Suprapubic skin (tissue), 3 donors: ENCODE data around the gene CDH3.

Experiments
- POLR2A ChIP-seq, 2 donors: fragments of 450-650 bp; IDR thresholded peaks; one replicate each; pipeline ENCODE4 v1.6.1; 2017; ENCODE audit warnings: antibody characterized with exemption in 2 of 2, mild to moderate bottlenecking in 2 of 2, moderate library complexity in 2 of 2
- TF ChIP-seq, protein P1 (sequence below), 2 donors: fragments of 200-600 bp in 1 of 2; fragments of 450-650 bp in 1 of 2; sonication (generic) in 1 of 2; IDR thresholded peaks; one replicate each; pipeline ENCODE4 v1.5.1; 2016 to 2019; ENCODE audit warnings: antibody characterized with exemption in 2 of 2, mild to moderate bottlenecking in 1 of 2, moderate library complexity in 1 of 2

- TF ChIP-seq POLR2A (IDR thresholded peaks at IDR 0.05) = no peak
- TF ChIP-seq, protein P1, sequence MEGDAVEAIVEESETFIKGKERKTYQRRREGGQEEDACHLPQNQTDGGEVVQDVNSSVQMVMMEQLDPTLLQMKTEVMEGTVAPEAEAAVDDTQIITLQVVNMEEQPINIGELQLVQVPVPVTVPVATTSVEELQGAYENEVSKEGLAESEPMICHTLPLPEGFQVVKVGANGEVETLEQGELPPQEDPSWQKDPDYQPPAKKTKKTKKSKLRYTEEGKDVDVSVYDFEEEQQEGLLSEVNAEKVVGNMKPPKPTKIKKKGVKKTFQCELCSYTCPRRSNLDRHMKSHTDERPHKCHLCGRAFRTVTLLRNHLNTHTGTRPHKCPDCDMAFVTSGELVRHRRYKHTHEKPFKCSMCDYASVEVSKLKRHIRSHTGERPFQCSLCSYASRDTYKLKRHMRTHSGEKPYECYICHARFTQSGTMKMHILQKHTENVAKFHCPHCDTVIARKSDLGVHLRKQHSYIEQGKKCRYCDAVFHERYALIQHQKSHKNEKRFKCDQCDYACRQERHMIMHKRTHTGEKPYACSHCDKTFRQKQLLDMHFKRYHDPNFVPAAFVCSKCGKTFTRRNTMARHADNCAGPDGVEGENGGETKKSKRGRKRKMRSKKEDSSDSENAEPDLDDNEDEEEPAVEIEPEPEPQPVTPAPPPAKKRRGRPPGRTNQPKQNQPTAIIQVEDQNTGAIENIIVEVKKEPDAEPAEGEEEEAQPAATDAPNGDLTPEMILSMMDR (IDR thresholded peaks at IDR 0.05) = no peak
These were observed 62.4 kb downstream of the CDH3 start for GRCh38 chr16:68707340-68708152.
